HG02588 (cell line): Measurements from ENCODE around the gene SPN.
"Not testable (repeated sequence)": the region's sequence is repeated elsewhere in the genome, so short reads cannot be mapped to it uniquely, and the experiment has no call there.

Experiments
- ATAC-seq: cut with Tn5 transposase; IDR thresholded peaks from one replicate; pipeline ENCODE4 v1.9.1; 2021; ENCODE audit warnings: mild to moderate bottlenecking, moderate library complexity; ENCODE audit not compliant: unreplicated experiment

SPN gene

GRCh38 chr16:29675811-29676643 lies 13.0 kb downstream of the SPN start:
- no peak for ATAC-seq

GRCh38 chr16:29676989-29677785 lies 14.1 kb downstream of the SPN start:
- no peak for ATAC-seq

GRCh38 chr16:29678691-29679267 lies 15.7 kb downstream of the SPN start, which contains the start of gene QPRT:
TSS of gene QPRT (plus strand) at chr16:29679180. CDS start at chr16:29679198, 18 bp downstream.
- no peak for ATAC-seq

- no peak for ATAC-seq
These were observed 17.1 kb downstream of the SPN start for GRCh38 chr16:29680180-29680598.

- no peak for ATAC-seq
These were observed 20.6 kb downstream of the SPN start for GRCh38 chr16:29683543-29684090.

- no peak for ATAC-seq
These were observed 21.6 kb downstream of the SPN start for GRCh38 chr16:29684679-29685078.

GRCh38 chr16:29686740-29687332 lies 23.8 kb downstream of the SPN start:
- ATAC-seq, result no peak

- no peak for ATAC-seq
These were observed 24.7 kb downstream of the SPN start for GRCh38 chr16:29687755-29688154.

- no peak for ATAC-seq
These were observed 25.1 kb downstream of the SPN start for GRCh38 chr16:29688172-29688571.

- ATAC-seq, result not testable (repeated sequence)
These were observed 26.7 kb downstream of the SPN start for GRCh38 chr16:29689490-29690351.

- not testable (repeated sequence) for ATAC-seq
These were observed 29.6 kb downstream of the SPN start for GRCh38 chr16:29692606-29693005.

- ATAC-seq, result no peak
These were observed 31.5 kb downstream of the SPN start for GRCh38 chr16:29694384-29695195.

- ATAC-seq, result not testable (repeated sequence)
These were observed 32.6 kb downstream of the SPN start for GRCh38 chr16:29695675-29696074.

GRCh38 chr16:29696881-29697331 lies 33.9 kb downstream of the SPN start:
- no peak for ATAC-seq

GRCh38 chr16:29697391-29697790 lies 34.3 kb downstream of the SPN start:
- ATAC-seq, result no peak

GRCh38 chr16:29698042-29698441 lies 35.0 kb downstream of the SPN start:
- ATAC-seq, result no peak

- no peak for ATAC-seq
These were observed 35.7 kb downstream of the SPN start for GRCh38 chr16:29698484-29699323.
